ENCODE results near the gene GAGE1. TPM values are rescaled to one million over a fixed set of nuclear protein-coding genes. Genes with fewer than 3 reads are reported as not detected.
"Not testable (repeated sequence)": the region's sequence is repeated elsewhere in the genome, so short reads cannot be mapped to it uniquely, and the experiment has no call there.

The GAGE1 gene
- polyA plus RNA-seq (2012; ENCODE audit: insufficient read depth, insufficient read length), result not detected

GRCh38 chrX:49598720-49599119 lies at the start of gene GAGE1:
GAGE1 (plus strand) TSS chrX:49599020; CDS start chrX:49600175, 1,155 bp downstream.
- DNase-seq (ENCODE audit: low read depth, low spot score); H3K4me3 ChIP-seq (ENCODE audit: low read length): not testable (repeated sequence)

- DNase-seq (ENCODE audit: low read depth, low spot score); H3K4me3 ChIP-seq (ENCODE audit: low read length): not testable (repeated sequence)
Observed at GRCh38 chrX:49550989-49551388, 47.8 kb upstream of the GAGE1 start, which contains the start of gene GAGE12E. GAGE12E (plus strand) TSS chrX:49551289; CDS start chrX:49552444, 1,155 bp downstream.

GRCh38 chrX:49560542-49560941 lies 38.3 kb upstream of the GAGE1 start, which contains the start of gene GAGE12F:
GAGE12F (plus strand) TSS chrX:49560842; CDS start chrX:49561997, 1,155 bp downstream.
- not testable (repeated sequence) for H3K4me3 ChIP-seq (ENCODE audit: low read length); DNase-seq (ENCODE audit: low read depth, low spot score)

- DNase-seq (ENCODE audit: low read depth, low spot score); H3K4me3 ChIP-seq (ENCODE audit: low read length): not testable (repeated sequence)
Observed at GRCh38 chrX:49568728-49569127, 30.1 kb upstream of the GAGE1 start.

- not testable (repeated sequence) for DNase-seq (ENCODE audit: low read depth, low spot score); H3K4me3 ChIP-seq (ENCODE audit: low read length)
Observed at GRCh38 chrX:49569152-49569551, 29.7 kb upstream of the GAGE1 start.

GRCh38 chrX:49570100-49570499 lies 28.7 kb upstream of the GAGE1 start, which contains the start of gene GAGE12G:
GAGE12G (plus strand) TSS chrX:49570400; CDS start chrX:49571555, 1,155 bp downstream.
- not testable (repeated sequence) for H3K4me3 ChIP-seq (ENCODE audit: low read length); DNase-seq (ENCODE audit: low read depth, low spot score)

- not testable (repeated sequence) for DNase-seq (ENCODE audit: low read depth, low spot score); H3K4me3 ChIP-seq (ENCODE audit: low read length)
Observed at GRCh38 chrX:49579649-49580048, 19.2 kb upstream of the GAGE1 start, which contains the start of gene GAGE12H. GAGE12H (plus strand) TSS chrX:49579949; CDS start chrX:49581104, 1,155 bp downstream.

- not testable (repeated sequence) for H3K4me3 ChIP-seq (ENCODE audit: low read length); DNase-seq (ENCODE audit: low read depth, low spot score)
Observed at GRCh38 chrX:49589196-49589595, 9.6 kb upstream of the GAGE1 start, which contains the start of gene GAGE2A. GAGE2A (plus strand) TSS chrX:49589496; CDS start chrX:49590651, 1,155 bp downstream.

GRCh38 chrX:49589769-49590478 lies 8.9 kb upstream of the GAGE1 start:
- DNase-seq (ENCODE audit: low read depth, low spot score); H3K4me3 ChIP-seq (ENCODE audit: low read length): not testable (repeated sequence)

GRCh38 chrX:49590488-49590887 lies 8.3 kb upstream of the GAGE1 start:
- DNase-seq (ENCODE audit: low read depth, low spot score); H3K4me3 ChIP-seq (ENCODE audit: low read length): not testable (repeated sequence)

- no peak for DNase-seq (ENCODE audit: low read depth, low spot score)
- H3K4me3 ChIP-seq (ENCODE audit: low read length), result no peak overlapping the region
Observed at GRCh38 chrX:49610718-49611310, 12.0 kb downstream of the GAGE1 start.

GRCh38 chrX:49618574-49618973 lies 19.8 kb downstream of the GAGE1 start:
- no peak for DNase-seq (ENCODE audit: low read depth, low spot score)

GRCh38 chrX:49627086-49627777 lies 28.4 kb downstream of the GAGE1 start:
- DNase-seq (ENCODE audit: low read depth, low spot score), result peak; percentile 44
- no peak overlapping the region for H3K4me3 ChIP-seq (ENCODE audit: low read length)

More at GRCh38 chrX:49618574-49618973, 19.8 kb downstream of the GAGE1 start:
- H3K4me3 ChIP-seq (ENCODE audit: low read length), result no peak overlapping the region

- H3K4me3 ChIP-seq (ENCODE audit: low read length), result no peak overlapping the region
- no peak for DNase-seq (ENCODE audit: low read depth, low spot score)
Observed at GRCh38 chrX:49644991-49645637, 46.3 kb downstream of the GAGE1 start.

- DNase-seq (ENCODE audit: low read depth, low spot score), result no peak
Observed at GRCh38 chrX:49656533-49656932, 57.7 kb downstream of the GAGE1 start.

More at GRCh38 chrX:49656533-49656932, 57.7 kb downstream of the GAGE1 start:
- H3K4me3 ChIP-seq (ENCODE audit: low read length), result no peak overlapping the region
